ENCODE results near the gene RNF13. TPM values are rescaled to one million over a fixed set of nuclear protein-coding genes. Genes with fewer than 3 reads are reported as not detected.

The RNF13 gene
- total RNA-seq, 2 donors from 2014 or later, result 77.3 to 105 TPM

DNA sequence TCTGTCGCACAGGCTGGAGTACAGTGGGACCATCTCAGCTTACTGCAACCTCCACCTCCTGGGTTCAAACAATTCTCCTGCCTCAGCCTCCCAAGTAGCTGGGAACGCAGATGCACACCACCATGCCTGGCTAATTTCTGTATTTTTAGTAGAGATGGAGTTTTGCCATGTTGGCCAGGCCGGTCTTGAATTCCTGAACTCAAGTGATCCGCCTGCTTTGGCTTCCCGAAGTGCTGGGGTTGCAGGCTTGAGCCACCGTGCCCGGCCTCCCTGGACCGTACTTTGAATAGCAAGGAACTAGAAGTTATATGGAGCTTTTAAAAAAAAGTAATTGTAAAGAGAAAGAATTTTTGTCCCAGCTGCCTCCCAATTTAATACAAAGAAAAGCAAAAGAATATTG, 12.3 kb upstream of the RNF13 start:
- intact Hi-C loops (cut with DNase I), result no loop called here
- no peak for TF ChIP-seq POLR2A (IDR thresholded peaks at IDR 0.05)
- TF ChIP-seq POLR2AphosphoS5 (IDR thresholded peaks at IDR 0.05), result no peak
- TF ChIP-seq, protein P1, sequence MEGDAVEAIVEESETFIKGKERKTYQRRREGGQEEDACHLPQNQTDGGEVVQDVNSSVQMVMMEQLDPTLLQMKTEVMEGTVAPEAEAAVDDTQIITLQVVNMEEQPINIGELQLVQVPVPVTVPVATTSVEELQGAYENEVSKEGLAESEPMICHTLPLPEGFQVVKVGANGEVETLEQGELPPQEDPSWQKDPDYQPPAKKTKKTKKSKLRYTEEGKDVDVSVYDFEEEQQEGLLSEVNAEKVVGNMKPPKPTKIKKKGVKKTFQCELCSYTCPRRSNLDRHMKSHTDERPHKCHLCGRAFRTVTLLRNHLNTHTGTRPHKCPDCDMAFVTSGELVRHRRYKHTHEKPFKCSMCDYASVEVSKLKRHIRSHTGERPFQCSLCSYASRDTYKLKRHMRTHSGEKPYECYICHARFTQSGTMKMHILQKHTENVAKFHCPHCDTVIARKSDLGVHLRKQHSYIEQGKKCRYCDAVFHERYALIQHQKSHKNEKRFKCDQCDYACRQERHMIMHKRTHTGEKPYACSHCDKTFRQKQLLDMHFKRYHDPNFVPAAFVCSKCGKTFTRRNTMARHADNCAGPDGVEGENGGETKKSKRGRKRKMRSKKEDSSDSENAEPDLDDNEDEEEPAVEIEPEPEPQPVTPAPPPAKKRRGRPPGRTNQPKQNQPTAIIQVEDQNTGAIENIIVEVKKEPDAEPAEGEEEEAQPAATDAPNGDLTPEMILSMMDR (IDR thresholded peaks at IDR 0.05), result no peak
- no peak for DNase-seq (ENCODE audit: low spot score)
- 93% methylated on average over 8 of the region's 8 CpGs for WGBS
- Histone ChIP-seq H3K4me3 (no peak overlapping the region), H3K4me1 (replicated peaks) (no peaks in the 10 kb centered on the region), H3K9me3 (no peaks in the 10 kb centered on the region), H3K36me3 (no peaks in the 10 kb centered on the region), H3K27ac (no peak overlapping the region), H3K27me3 (replicated peaks; ENCODE audit: insufficient read depth) (no peaks in the 10 kb centered on the region)

DNA sequence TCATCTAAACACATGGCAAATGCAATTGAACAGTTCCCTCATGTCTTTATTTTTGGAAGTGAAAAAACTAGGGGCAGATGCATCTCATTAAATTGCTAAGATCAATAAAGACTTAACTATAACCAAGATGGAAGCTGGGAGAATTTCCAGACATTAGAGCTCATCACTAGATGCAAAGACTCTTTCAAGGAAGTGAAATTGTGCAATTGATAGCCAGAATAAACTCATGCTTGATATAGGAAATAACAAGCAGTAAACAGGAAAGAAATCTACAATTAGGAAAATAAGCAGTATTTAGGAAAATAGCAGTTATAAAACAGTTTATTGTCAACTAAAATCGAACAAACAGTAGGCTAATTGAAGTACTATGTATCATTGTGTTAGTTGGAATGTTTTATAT, 11.8 kb upstream of the RNF13 start:
- TF ChIP-seq POLR2AphosphoS5 (IDR thresholded peaks at IDR 0.05) (no peak), POLR2A (IDR thresholded peaks at IDR 0.05) (no peak)
- TF ChIP-seq, protein P1 (IDR thresholded peaks at IDR 0.05), result no peak
- no peak overlapping the region for H3K27ac ChIP-seq
- intact Hi-C loops (cut with DNase I), result no loop called here

DNA sequence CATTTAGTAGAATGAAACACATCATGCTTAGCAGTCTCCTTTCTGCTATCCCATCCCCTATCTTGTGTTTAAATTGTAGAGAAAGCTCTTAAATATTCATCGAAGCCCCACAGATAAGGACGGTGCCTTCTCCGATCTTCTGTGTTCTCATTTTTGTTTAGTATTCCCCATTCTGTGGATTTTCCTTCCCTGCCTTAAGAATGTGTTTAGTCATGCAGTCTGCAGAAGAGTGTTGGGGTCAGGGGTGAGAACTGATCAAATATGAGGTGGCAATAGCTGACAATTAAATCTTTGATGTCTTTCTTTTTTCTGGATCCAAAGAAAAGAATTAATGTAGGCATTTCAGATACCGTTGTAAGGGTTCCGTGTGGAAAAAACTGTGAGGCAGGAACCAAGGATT, 11.4 kb upstream of the RNF13 start:
- no peak overlapping the region for H3K4me3 ChIP-seq
- DNase-seq (ENCODE audit: low spot score), result no peak

More for the DNA sequence above, 11.8 kb upstream of the RNF13 start:
- H3K9me3 ChIP-seq, result no peaks in the 10 kb centered on the region
- no peaks in the 10 kb centered on the region for H3K27me3 ChIP-seq (replicated peaks; ENCODE audit: insufficient read depth)
- no peaks in the 10 kb centered on the region for H3K4me1 ChIP-seq (replicated peaks)
- no peak for DNase-seq (ENCODE audit: low spot score)
- H3K36me3 ChIP-seq, result no peaks in the 10 kb centered on the region
- WGBS, result 50% methylated on average over 1 of the region's 1 CpG
- H3K4me3 ChIP-seq, result no peak overlapping the region

DNA sequence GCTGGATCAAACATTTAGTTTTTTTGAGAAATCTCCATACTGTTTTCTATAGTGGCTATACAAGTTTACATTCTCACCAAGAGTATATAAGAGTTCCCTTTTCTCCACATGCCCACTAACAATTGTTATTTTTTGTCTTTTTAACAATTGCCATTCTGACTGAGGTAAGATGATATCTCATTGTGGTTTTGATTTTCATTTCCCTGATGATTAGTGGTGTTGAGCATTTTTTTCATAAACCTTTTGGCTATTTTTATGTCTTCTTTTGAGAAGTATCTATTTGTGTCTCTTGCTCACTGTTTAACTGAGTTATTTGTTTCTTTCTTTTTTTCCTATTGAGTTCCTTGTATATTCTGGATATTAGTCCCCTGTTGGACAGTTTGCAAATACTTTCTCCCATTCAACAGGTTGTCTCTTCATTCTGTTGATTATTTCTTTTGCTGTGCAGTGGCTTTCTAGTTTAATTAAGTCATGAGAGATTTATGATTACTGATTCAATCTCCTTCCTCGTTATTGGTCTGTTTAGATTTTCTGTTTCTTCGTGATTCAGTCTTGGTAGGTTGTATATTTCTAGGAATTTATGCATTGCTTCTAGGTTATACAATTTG, 6.7 kb upstream of the RNF13 start:
- Histone ChIP-seq H3K27ac (no peak overlapping the region), H3K4me1 (replicated peaks) (no peaks in the 10 kb centered on the region), H3K27me3 (replicated peaks; ENCODE audit: insufficient read depth) (no peaks in the 10 kb centered on the region), H3K36me3 (no peaks in the 10 kb centered on the region), H3K9me3 (no peaks in the 10 kb centered on the region), H3K4me3 (no peak overlapping the region)
- intact Hi-C loops (cut with DNase I), result loop anchor here (5.0 kb wide), 1 partner anchor 34 kb away; no protein-coding TSS in a partner anchor
- 27% methylated on average over 2 of the region's 2 CpGs for WGBS
- TF ChIP-seq, protein P1 (IDR thresholded peaks at IDR 0.05), result no peak
- TF ChIP-seq POLR2A (IDR thresholded peaks at IDR 0.05), result no peak
- TF ChIP-seq POLR2AphosphoS5 (IDR thresholded peaks at IDR 0.05), result no peak
- no peak for DNase-seq (ENCODE audit: low spot score)

More for the DNA sequence above, 11.4 kb upstream of the RNF13 start:
- WGBS, result 68% methylated on average over 5 of the region's 5 CpGs
- Histone ChIP-seq H3K36me3 (no peaks in the 10 kb centered on the region), H3K27ac (no peak overlapping the region), H3K27me3 (replicated peaks; ENCODE audit: insufficient read depth) (no peaks in the 10 kb centered on the region), H3K9me3 (no peaks in the 10 kb centered on the region), H3K4me1 (replicated peaks) (no peaks in the 10 kb centered on the region)
- no peak for TF ChIP-seq POLR2AphosphoS5 (IDR thresholded peaks at IDR 0.05)
- TF ChIP-seq, protein P1 (IDR thresholded peaks at IDR 0.05), result no peak
- no peak for TF ChIP-seq POLR2A (IDR thresholded peaks at IDR 0.05)
- intact Hi-C loops (cut with DNase I), result no loop called here

DNA sequence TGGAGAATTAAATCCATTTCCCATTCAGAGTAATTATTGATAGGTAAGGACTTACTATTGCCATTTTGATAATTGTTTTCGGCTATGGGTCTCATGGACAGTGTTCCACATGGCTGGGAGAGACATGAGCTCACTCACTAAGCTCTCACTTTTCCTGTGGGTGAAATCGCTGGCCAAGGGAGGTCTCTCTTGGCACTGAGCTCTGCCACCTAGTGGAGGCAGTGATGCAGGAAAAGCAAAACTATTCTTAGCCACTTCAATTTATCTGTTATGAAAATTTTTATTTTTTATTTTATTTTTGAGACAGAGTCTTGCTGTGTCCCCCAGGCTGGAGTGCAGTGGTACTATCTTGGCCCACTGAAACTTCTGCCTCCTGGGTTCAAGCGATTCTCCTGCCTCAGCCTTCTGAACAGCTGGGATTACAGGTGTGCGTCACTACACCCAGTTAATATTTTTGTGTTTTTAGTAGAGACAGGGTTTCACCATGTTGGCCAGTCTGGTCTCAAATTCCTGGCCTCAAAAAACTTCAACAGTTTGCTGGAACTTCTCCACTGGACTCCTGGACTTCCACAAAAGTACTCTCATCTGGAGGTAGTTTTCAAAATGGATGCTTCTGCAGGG, 4.7 kb upstream of the RNF13 start:
- no peak for TF ChIP-seq POLR2AphosphoS5 (IDR thresholded peaks at IDR 0.05)
- TF ChIP-seq, protein P1 (IDR thresholded peaks at IDR 0.05), result peak; percentile 51 to 70 (median 63)
- no peaks in the 10 kb centered on the region for H3K36me3 ChIP-seq
- intact Hi-C loops (cut with DNase I), result loop anchor here (5.0 kb wide), 1 partner anchor 36 kb away; no protein-coding TSS in a partner anchor
- no peaks in the 10 kb centered on the region for H3K9me3 ChIP-seq
- no peaks in the 10 kb centered on the region for H3K4me1 ChIP-seq (replicated peaks)
- peak; percentile 63 for DNase-seq (ENCODE audit: low spot score)
- H3K4me3 ChIP-seq, result no peak overlapping the region
- no peak overlapping the region for H3K27ac ChIP-seq
- H3K27me3 ChIP-seq (replicated peaks; ENCODE audit: insufficient read depth), result no peaks in the 10 kb centered on the region
- WGBS, result 27% methylated on average over 4 of the region's 4 CpGs

Data from prostate gland (tissue), 2 donors.